ENCODE results near the gene CENPX. TPM values are rescaled to one million over a fixed set of nuclear protein-coding genes. Genes with fewer than 3 reads are reported as not detected.
A peak's percentile ranks its signal among the peaks of the same experiment; 100 is the strongest.

Gene CENPX
- total and polyA plus RNA-seq, 2 of the 13 experiments (the other 11 are each of a cell fraction or from before 2014, with no cell fraction given), result 92.7 to 170 TPM

- TF ChIP-seq BRF2 (CRISPR knock-in tag; IDR thresholded peaks at IDR 0.05) (no peak), NRL (CRISPR knock-in tag; IDR thresholded peaks at IDR 0.05; ENCODE audit: borderline replicate concordance) (0 out of 2 replicates have a peak, but pooled peaks have one; percentile 50), ZNF7 (CRISPR knock-in tag; IDR thresholded peaks at IDR 0.05) (no peak), ZNF281 (CRISPR knock-in tag; IDR thresholded peaks at IDR 0.05; ENCODE audit: borderline replicate concordance) (peak; percentile 51; the same call in 1 of the 2 replicates), BCLAF1 (IDR thresholded peaks at IDR 0.05) (no peak), ZNF615 (CRISPR knock-in tag; IDR thresholded peaks at IDR 0.05; ENCODE audit: borderline replicate concordance) (no peak), ZNF772 (CRISPR knock-in tag; IDR thresholded peaks at IDR 0.05) (peak; percentile 92), ZNF713 (CRISPR knock-in tag; IDR thresholded peaks at IDR 0.05) (0 out of 2 replicates have a peak, but pooled peaks have one; percentile 42), GMEB1 (CRISPR knock-in tag; IDR thresholded peaks at IDR 0.05; ENCODE audit: borderline replicate concordance) (peak; percentile 77), IKZF1 (IDR thresholded peaks at IDR 0.05) (no peak), TAF1 (CRISPR knock-in tag; IDR thresholded peaks at IDR 0.05) (peak; percentile 87), SNAI1 (CRISPR knock-in tag; IDR thresholded peaks at IDR 0.05; ENCODE audit: borderline replicate concordance) (no peak), BORCS8-MEF2B (CRISPR knock-in tag; IDR thresholded peaks at IDR 0.05) (peak; percentile 75; the same call in 1 of the 2 replicates), ZNF251 (CRISPR knock-in tag; IDR thresholded peaks at IDR 0.05) (no peak), ZBTB2 (CRISPR knock-in tag; IDR thresholded peaks at IDR 0.05; ENCODE audit: low read depth) (0 out of 2 replicates have a peak, but pooled peaks have one; percentile 21), ZMYM4 (CRISPR knock-in tag; IDR thresholded peaks at IDR 0.05) (peak; percentile 90), TOPORS (CRISPR knock-in tag; IDR thresholded peaks at IDR 0.05) (no peak; the same call in 1 of the 2 replicates), ELF1 (CRISPR knock-in tag; IDR thresholded peaks at IDR 0.05) (peak; percentile 75), MZF1 (CRISPR knock-in tag; IDR thresholded peaks at IDR 0.05; ENCODE audit: borderline replicate concordance) (no peak)
Measured at GRCh38 chr17:82037092-82037888, 14.6 kb upstream of the CENPX start, which contains the start of gene DCXR (continued).

Data from HepG2 (cell line).